Hematopoietic multipotent progenitor cell treated with erythropoietin and hydrocortisone succinate and interleukin-3 and kit ligand, for 15 days (in vitro differentiated cells): ENCODE data around the gene SLX4IP.
A peak's percentile ranks its signal among the peaks of the same experiment; 100 is the strongest.

ENCODE experiments used
- DNase-seq: peaks from one replicate; pipeline ENCODE4 v3.0.0-alpha.2; 2015; ENCODE audit warnings: low spot score

The SLX4IP gene

GRCh38 chr20:10429443-10429981 lies 5.6 kb upstream of the SLX4IP start:
- DNase-seq: no peak

GRCh38 chr20:10430000-10430466 lies 5.1 kb upstream of the SLX4IP start:
- DNase-seq: no peak

- DNase-seq: no peak
Measured at GRCh38 chr20:10430704-10431103, 4.4 kb upstream of the SLX4IP start.

- no peak for DNase-seq
Measured at GRCh38 chr20:10432079-10432478, 3.0 kb upstream of the SLX4IP start.

- DNase-seq: no peak
Measured at GRCh38 chr20:10433014-10433622, 2.0 kb upstream of the SLX4IP start.

- peak; percentile 88 for DNase-seq
Measured at GRCh38 chr20:10433623-10434466, 1.3 kb upstream of the SLX4IP start, which contains the start of gene MKKS. TSS of gene MKKS (minus strand) at chr20:10434222. CDS start at chr20:10413514, 20,708 bp downstream.

- peak; percentile 93 for DNase-seq
Measured at GRCh38 chr20:10434467-10434831, 656 bp upstream of the SLX4IP start.

GRCh38 chr20:10436053-10436699 lies 1.1 kb downstream of the SLX4IP start:
- no peak for DNase-seq

GRCh38 chr20:10438217-10438616 lies 3.1 kb downstream of the SLX4IP start:
- DNase-seq: no peak

GRCh38 chr20:10443936-10444335 lies 8.8 kb downstream of the SLX4IP start:
- no peak for DNase-seq

- DNase-seq: no peak
Measured at GRCh38 chr20:10445758-10446157, 10.7 kb downstream of the SLX4IP start.

GRCh38 chr20:10447028-10447427 lies 11.9 kb downstream of the SLX4IP start:
- peak; percentile 54 for DNase-seq

GRCh38 chr20:10448270-10449156 lies 13.4 kb downstream of the SLX4IP start:
- peak; percentile 18 for DNase-seq

- DNase-seq: no peak
Measured at GRCh38 chr20:10449270-10449669, 14.2 kb downstream of the SLX4IP start.

GRCh38 chr20:10453241-10453640 lies 18.1 kb downstream of the SLX4IP start:
- no peak for DNase-seq

- no peak for DNase-seq
Measured at GRCh38 chr20:10454151-10454750, 19.1 kb downstream of the SLX4IP start.

- no peak for DNase-seq
Measured at GRCh38 chr20:10461495-10461894, 26.4 kb downstream of the SLX4IP start.

- DNase-seq: no peak
Measured at GRCh38 chr20:10462516-10462915, 27.4 kb downstream of the SLX4IP start.

- no peak for DNase-seq
Measured at GRCh38 chr20:10463622-10464021, 28.5 kb downstream of the SLX4IP start.

GRCh38 chr20:10465135-10465534 lies 30.0 kb downstream of the SLX4IP start:
- no peak for DNase-seq

- DNase-seq: no peak
Measured at GRCh38 chr20:10466325-10466724, 31.2 kb downstream of the SLX4IP start.
